Vagina (tissue), 2 donors: ENCODE data around the gene ZC3H12D.

Source experiments
- CTCF ChIP-seq, 3 experiments: fragments of 450-650 bp in 2 of 3; fragments of 200-600 bp in 1 of 3; sonication (generic) in 1 of 3; IDR thresholded peaks; one replicate each; pipeline ENCODE4 v1.5.1; 2017 to 2019; ENCODE audit warnings: antibody characterized with exemption in 3 of 3, mild to moderate bottlenecking in 2 of 3, moderate library complexity in 2 of 3
- POLR2AphosphoS5 ChIP-seq, 2 donors: sonication (generic); formaldehyde crosslinking; IDR thresholded peaks; one replicate each; pipeline ENCODE4 v1.9.0; 2017; ENCODE audit warnings: antibody characterized with exemption in 2 of 2, mild to moderate bottlenecking in 2 of 2, low read depth in 1 of 2; ENCODE audit not compliant: insufficient read depth in 1 of 2

GRCh38 chr6:149423964-149424440, 60.8 kb downstream of the ZC3H12D start:
- TF ChIP-seq POLR2AphosphoS5 (IDR thresholded peaks at IDR 0.05; ENCODE audit: insufficient read depth in 1 of 2, low read depth in 1 of 2), result no peak
- TF ChIP-seq CTCF (IDR thresholded peaks at IDR 0.05), result no peak
